GM23248 (cell line): Measurements from ENCODE around the gene AGPAT2.

Experiments used
- EZH2 ChIP-seq: fragments of 200-600 bp; sonication (generic); IDR thresholded peaks from 2 replicates; pipeline ENCODE4 v1.6.1; 2018; ENCODE audit warnings: antibody characterized with exemption, mild to moderate bottlenecking; ENCODE audit not compliant: insufficient read depth, poor library complexity, severe bottlenecking
- EZH2phosphoT487 ChIP-seq: fragments of 200-600 bp; sonication (generic); IDR thresholded peaks from 2 replicates; pipeline ENCODE4 v1.6.1; 2018; ENCODE audit warnings: antibody characterized with exemption, moderate library complexity, mild to moderate bottlenecking, low read depth; ENCODE audit not compliant: insufficient read depth

DNA sequence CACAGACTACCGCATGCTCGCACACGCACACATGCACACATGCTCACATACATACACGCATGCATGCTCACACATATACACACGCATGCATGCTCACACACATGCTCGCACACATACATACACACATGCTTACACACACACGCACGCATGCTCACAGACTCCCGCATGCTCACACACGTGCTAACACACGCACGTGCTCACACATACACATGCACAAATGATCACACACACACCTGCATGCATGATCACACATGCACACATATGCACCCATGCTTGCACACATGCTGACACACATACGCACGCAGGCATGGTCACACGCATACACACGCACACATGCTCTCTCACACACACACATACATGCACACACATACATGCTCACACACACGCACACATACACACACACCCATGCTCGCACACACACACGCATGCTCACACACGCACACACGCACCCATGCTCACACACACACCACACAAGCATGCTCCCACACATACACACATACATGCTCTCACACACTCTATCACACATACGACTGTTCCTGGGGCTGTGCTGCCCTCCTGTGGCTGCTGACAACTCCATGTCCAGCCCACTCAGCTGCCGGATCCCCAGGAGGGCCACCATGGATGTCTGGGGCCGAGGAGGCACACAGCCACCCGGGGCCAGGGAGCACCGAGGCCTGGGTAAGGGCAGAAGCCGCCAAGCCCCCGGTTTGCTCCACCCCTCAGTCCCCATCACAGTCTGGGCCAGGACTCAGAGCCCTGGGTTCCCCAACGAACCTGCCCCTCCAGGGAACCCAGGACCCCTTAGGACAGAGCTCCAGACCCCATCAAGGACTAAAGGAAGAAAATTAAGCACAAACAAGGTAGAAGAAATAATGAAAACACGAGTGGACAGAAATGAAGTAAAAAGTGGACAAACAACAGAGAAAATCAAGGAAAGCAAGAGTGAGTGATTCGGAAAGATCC lies 55.9 kb downstream of the AGPAT2 start:
- no peak for TF ChIP-seq EZH2
- no peak for TF ChIP-seq EZH2phosphoT487
